HG02798 (cell line): ENCODE results near the gene SMG6.
"Not testable (repeated sequence)": the region's sequence is repeated elsewhere in the genome, so short reads cannot be mapped to it uniquely, and the experiment has no call there.

Source experiments
- ATAC-seq: cut with Tn5 transposase; IDR thresholded peaks from one replicate; pipeline ENCODE4 v1.9.1; 2021; ENCODE audit warnings: mild to moderate bottlenecking; ENCODE audit not compliant: unreplicated experiment, poor library complexity

The SMG6 gene

GRCh38 chr17:2157081-2157480 is 146.5 kb downstream of the SMG6 start:
- ATAC-seq: no peak

GRCh38 chr17:2156666-2157065 is 146.9 kb downstream of the SMG6 start:
- no peak for ATAC-seq

- no peak for ATAC-seq
These were observed 148.0 kb downstream of the SMG6 start for GRCh38 chr17:2155573-2155972.

GRCh38 chr17:2151358-2152033 is 152.1 kb downstream of the SMG6 start:
- ATAC-seq: no peak

- no peak for ATAC-seq
These were observed 152.8 kb downstream of the SMG6 start for GRCh38 chr17:2150806-2151205.

- ATAC-seq: no peak
These were observed 153.7 kb downstream of the SMG6 start for GRCh38 chr17:2149934-2150333.

- ATAC-seq: no peak
These were observed 157.3 kb downstream of the SMG6 start for GRCh38 chr17:2146132-2146871.

- ATAC-seq: no peak
These were observed 158.9 kb downstream of the SMG6 start for GRCh38 chr17:2144701-2145100.

GRCh38 chr17:2143332-2143731 is 160.3 kb downstream of the SMG6 start:
- no peak for ATAC-seq

GRCh38 chr17:2142682-2143081 is 160.9 kb downstream of the SMG6 start:
- ATAC-seq: not testable (repeated sequence)

- no peak for ATAC-seq
These were observed 162.9 kb downstream of the SMG6 start for GRCh38 chr17:2140683-2141082.

- ATAC-seq: no peak
These were observed 164.8 kb downstream of the SMG6 start for GRCh38 chr17:2138761-2139160.

- ATAC-seq: peak; percentile 68
These were observed 165.3 kb downstream of the SMG6 start for GRCh38 chr17:2138318-2138717.

- ATAC-seq: peak; percentile 58
These were observed 166.1 kb downstream of the SMG6 start for GRCh38 chr17:2137342-2138098.

- ATAC-seq: no peak
These were observed 167.3 kb downstream of the SMG6 start for GRCh38 chr17:2136241-2136640.

- no peak for ATAC-seq
These were observed 175.6 kb downstream of the SMG6 start for GRCh38 chr17:2128011-2128410.

- no peak for ATAC-seq
These were observed 178.5 kb downstream of the SMG6 start for GRCh38 chr17:2125013-2125535.

GRCh38 chr17:2124391-2124790 is 179.2 kb downstream of the SMG6 start:
- ATAC-seq: no peak

- no peak for ATAC-seq
These were observed 180.0 kb downstream of the SMG6 start for GRCh38 chr17:2123375-2124251.
